ENCODE results near the gene IL4R. TPM values are rescaled to one million over a fixed set of nuclear protein-coding genes. Genes with fewer than 3 reads are reported as not detected.
A peak's percentile ranks its signal among the peaks of the same experiment; 100 is the strongest.

IL4R gene
- total and polyA plus RNA-seq, 10 of the 15 experiments (the other 5 are each of a cell fraction or from before 2014, with no cell fraction given) = 2.6 to 70.4 (median 36.6) TPM

DNA sequence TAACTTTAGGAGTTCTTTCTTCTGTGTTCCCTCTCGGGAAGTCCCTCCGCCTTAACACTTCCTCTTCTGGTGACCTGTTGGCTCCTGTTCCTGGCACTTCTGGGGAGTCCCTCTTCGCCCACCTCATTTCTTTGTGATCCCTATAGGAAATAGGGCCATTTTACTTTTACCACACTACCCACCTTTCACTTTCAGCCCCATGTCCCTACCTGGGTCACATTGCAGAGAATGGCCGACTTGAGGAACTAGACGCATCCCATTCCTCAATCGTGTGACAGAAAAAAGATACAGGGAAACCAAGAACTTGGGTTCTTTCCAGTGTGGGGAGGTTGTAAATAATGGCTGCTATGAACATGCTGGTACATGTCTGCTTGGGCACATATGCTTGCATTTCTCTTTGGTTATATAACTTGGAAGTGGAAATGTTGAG lies 94.8 kb downstream of the IL4R start (continued):
- TF ChIP-seq, protein P1, sequence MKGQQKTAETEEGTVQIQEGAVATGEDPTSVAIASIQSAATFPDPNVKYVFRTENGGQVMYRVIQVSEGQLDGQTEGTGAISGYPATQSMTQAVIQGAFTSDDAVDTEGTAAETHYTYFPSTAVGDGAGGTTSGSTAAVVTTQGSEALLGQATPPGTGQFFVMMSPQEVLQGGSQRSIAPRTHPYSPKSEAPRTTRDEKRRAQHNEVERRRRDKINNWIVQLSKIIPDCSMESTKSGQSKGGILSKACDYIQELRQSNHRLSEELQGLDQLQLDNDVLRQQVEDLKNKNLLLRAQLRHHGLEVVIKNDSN (IDR thresholded peaks at IDR 0.05; ENCODE audit: borderline replicate concordance, extremely low read length, insufficient read depth, low read depth, low read length) = no peak
- TF ChIP-seq HDAC6 (IDR thresholded peaks at IDR 0.05; ENCODE audit: unreplicated experiment) = no peak
- TF ChIP-seq, protein P2, sequence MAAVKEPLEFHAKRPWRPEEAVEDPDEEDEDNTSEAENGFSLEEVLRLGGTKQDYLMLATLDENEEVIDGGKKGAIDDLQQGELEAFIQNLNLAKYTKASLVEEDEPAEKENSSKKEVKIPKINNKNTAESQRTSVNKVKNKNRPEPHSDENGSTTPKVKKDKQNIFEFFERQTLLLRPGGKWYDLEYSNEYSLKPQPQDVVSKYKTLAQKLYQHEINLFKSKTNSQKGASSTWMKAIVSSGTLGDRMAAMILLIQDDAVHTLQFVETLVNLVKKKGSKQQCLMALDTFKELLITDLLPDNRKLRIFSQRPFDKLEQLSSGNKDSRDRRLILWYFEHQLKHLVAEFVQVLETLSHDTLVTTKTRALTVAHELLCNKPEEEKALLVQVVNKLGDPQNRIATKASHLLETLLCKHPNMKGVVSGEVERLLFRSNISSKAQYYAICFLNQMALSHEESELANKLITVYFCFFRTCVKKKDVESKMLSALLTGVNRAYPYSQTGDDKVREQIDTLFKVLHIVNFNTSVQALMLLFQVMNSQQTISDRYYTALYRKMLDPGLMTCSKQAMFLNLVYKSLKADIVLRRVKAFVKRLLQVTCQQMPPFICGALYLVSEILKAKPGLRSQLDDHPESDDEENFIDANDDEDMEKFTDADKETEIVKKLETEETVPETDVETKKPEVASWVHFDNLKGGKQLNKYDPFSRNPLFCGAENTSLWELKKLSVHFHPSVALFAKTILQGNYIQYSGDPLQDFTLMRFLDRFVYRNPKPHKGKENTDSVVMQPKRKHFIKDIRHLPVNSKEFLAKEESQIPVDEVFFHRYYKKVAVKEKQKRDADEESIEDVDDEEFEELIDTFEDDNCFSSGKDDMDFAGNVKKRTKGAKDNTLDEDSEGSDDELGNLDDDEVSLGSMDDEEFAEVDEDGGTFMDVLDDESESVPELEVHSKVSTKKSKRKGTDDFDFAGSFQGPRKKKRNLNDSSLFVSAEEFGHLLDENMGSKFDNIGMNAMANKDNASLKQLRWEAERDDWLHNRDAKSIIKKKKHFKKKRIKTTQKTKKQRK (IDR thresholded peaks at IDR 0.05; ENCODE audit: low read depth, low read length) = no peak
- TF ChIP-seq SP1 (IDR thresholded peaks at IDR 0.05; ENCODE audit: low read depth, low read length) = peak; percentile 48
- no peak for TF ChIP-seq RCOR1 (conservative IDR thresholded peaks at IDR 0.05; ENCODE audit: low read depth, low read length)
- no peak for TF ChIP-seq NFYB (IDR thresholded peaks at IDR 0.05; ENCODE audit: insufficient read depth, low read depth, low read length)
- TF ChIP-seq, protein P3, sequence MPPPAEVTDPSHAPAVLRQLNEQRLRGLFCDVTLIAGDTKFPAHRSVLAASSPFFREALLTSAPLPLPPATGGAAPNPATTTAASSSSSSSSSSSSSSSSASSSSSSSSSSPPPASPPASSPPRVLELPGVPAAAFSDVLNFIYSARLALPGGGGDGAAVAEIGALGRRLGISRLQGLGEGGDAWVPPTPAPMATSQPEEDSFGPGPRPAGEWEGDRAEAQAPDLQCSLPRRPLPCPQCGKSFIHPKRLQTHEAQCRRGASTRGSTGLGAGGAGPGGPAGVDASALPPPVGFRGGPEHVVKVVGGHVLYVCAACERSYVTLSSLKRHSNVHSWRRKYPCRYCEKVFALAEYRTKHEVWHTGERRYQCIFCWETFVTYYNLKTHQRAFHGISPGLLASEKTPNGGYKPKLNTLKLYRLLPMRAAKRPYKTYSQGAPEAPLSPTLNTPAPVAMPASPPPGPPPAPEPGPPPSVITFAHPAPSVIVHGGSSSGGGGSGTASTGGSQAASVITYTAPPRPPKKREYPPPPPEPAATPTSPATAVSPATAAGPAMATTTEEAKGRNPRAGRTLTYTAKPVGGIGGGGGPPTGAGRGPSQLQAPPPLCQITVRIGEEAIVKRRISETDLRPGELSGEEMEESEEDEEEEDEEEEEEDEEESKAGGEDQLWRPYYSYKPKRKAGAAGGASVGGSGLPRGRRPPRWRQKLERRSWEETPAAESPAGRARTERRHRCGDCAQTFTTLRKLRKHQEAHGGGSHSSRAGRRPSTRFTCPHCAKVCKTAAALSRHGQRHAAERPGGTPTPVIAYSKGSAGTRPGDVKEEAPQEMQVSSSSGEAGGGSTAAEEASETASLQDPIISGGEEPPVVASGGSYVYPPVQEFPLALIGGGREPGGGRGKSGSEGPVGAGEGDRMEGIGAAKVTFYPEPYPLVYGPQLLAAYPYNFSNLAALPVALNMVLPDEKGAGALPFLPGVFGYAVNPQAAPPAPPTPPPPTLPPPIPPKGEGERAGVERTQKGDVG (CRISPR knock-in tag; IDR thresholded peaks at IDR 0.05) = no peak
- peak; percentile 68 for TF ChIP-seq CREM (IDR thresholded peaks at IDR 0.05; ENCODE audit: low read depth)
- TF ChIP-seq SIX5 (IDR thresholded peaks at IDR 0.05; ENCODE audit: low read depth, low read length, severe bottlenecking) = no peak
- TF ChIP-seq PAX5 (IDR thresholded peaks at IDR 0.05; ENCODE audit: borderline replicate concordance, low read depth, low read length) = peak; percentile 53; the same call in 1 of the 2 replicates
- 0 out of 2 replicates have a peak, but pooled peaks have one; percentile 4 for TF ChIP-seq TCF12 (IDR thresholded peaks at IDR 0.05; ENCODE audit: low read depth, low read length)
- TF ChIP-seq ZNF207 (IDR thresholded peaks at IDR 0.05; ENCODE audit: borderline replicate concordance) = no peak
- TF ChIP-seq ZSCAN29 (IDR thresholded peaks at IDR 0.05) = no peak
- peak; percentile 82 for TF ChIP-seq GATAD2B (conservative IDR thresholded peaks at IDR 0.05; ENCODE audit: low read depth)
- 0 out of 2 replicates have a peak, but pooled peaks have one; percentile 7 for TF ChIP-seq TCF7 (IDR thresholded peaks at IDR 0.05; ENCODE audit: borderline replicate concordance)
- TF ChIP-seq SUZ12 (IDR thresholded peaks at IDR 0.05; ENCODE audit: unreplicated experiment) = no peak
- TF ChIP-seq POU2F2 (IDR thresholded peaks at IDR 0.05; ENCODE audit: borderline replicate concordance, low read depth, low read length) = peak; percentile 13; the same call in 2 of the 3 replicates
- no peak for TF ChIP-seq CREB1 (IDR thresholded peaks at IDR 0.05; ENCODE audit: low read depth)
- TF ChIP-seq MEF2A (IDR thresholded peaks at IDR 0.05; ENCODE audit: insufficient read depth, low read depth, low read length) = 0 out of 2 replicates have a peak, but pooled peaks have one; percentile 40
- TF ChIP-seq YY1 (IDR thresholded peaks at IDR 0.05; ENCODE audit: low read depth, low read length) = peak; percentile 90
- no peak for TF ChIP-seq PML (IDR thresholded peaks at IDR 0.05; ENCODE audit: low read length)
- TF ChIP-seq WRNIP1 (IDR thresholded peaks at IDR 0.05; ENCODE audit: borderline replicate concordance, low read depth, low read length) = no peak
- no peak for TF ChIP-seq FOXK2 (IDR thresholded peaks at IDR 0.05)
- peak; percentile 96 for TF ChIP-seq SPI1 (IDR thresholded peaks at IDR 0.05; ENCODE audit: borderline replicate concordance, insufficient read depth, low read depth, low read length)
